22Rv1 (cell line): Measurements from ENCODE around the gene PARD3B.

Experiments used
- H3K27ac ChIP-seq: fragments of 450-650 bp; 2 replicates; pipeline ENCODE4 v1.5.1; 2017
- ZFX ChIP-seq: fragments of 450-650 bp; IDR thresholded peaks from 2 replicates; pipeline ENCODE4 v1.6.1; 2017; ENCODE audit warnings: antibody characterized with exemption, borderline replicate concordance
- TF ChIP-seq, protein P1 (sequence below): fragments of 450-650 bp; IDR thresholded peaks from 2 replicates; pipeline ENCODE4 v1.5.1; 2017; ENCODE audit warnings: mild to moderate bottlenecking

The PARD3B gene

DNA sequence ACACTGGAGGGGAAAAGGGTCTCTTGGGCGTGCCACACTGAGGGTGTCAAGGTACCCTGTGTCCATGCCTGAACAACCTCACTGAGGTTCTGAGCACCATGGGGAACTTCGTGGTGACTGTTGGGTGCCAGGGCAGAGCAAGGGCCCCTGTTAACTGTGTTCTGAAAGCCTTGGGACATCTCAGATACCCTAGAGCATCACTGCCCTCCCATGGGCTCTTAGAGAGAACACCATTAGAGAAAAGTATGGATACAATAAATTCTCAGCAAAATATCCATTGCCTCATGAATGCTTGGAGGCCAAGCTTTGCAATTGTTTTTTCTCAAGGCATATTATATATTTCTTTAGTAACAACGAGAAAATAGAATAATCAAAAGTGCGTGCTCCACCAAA, 648.6 kb downstream of the PARD3B start:
- TF ChIP-seq, protein P1, sequence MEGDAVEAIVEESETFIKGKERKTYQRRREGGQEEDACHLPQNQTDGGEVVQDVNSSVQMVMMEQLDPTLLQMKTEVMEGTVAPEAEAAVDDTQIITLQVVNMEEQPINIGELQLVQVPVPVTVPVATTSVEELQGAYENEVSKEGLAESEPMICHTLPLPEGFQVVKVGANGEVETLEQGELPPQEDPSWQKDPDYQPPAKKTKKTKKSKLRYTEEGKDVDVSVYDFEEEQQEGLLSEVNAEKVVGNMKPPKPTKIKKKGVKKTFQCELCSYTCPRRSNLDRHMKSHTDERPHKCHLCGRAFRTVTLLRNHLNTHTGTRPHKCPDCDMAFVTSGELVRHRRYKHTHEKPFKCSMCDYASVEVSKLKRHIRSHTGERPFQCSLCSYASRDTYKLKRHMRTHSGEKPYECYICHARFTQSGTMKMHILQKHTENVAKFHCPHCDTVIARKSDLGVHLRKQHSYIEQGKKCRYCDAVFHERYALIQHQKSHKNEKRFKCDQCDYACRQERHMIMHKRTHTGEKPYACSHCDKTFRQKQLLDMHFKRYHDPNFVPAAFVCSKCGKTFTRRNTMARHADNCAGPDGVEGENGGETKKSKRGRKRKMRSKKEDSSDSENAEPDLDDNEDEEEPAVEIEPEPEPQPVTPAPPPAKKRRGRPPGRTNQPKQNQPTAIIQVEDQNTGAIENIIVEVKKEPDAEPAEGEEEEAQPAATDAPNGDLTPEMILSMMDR = no peak
- TF ChIP-seq ZFX = no peak
- no peak overlapping the region for H3K27ac ChIP-seq

DNA sequence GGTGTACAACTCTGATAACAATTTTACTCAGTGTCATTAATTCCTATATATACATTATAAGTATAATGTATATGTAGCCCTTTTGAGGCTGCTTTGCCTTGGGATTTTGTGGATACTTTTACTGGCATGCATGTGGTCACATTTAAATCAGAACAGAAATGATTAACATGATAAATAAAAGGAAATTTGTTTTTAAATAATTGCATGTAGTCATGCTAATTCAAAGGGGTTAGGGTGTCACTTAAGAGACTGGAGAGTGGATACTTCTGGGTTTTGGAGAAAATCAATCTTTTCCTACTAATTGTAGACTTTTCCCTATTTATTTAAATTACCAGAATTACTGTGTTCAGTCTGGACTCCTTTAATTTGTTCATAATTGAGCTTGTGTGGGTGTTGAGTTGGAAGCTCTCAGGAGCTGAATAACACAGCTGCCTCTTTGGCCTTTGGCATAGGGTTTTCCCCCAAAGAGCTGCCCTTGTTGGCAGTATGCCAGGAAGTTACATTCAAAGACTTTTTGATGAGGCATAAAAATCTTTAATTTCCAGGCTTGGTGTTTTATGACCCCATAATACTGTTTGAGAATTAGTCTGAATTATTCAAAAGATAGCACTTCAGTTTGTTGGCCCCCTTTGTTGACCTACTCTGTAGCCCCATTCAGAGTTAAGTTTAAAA, 652.3 kb downstream of the PARD3B start:
- no peak overlapping the region for H3K27ac ChIP-seq
- no peak for TF ChIP-seq ZFX
- TF ChIP-seq, protein P1 = no peak

DNA sequence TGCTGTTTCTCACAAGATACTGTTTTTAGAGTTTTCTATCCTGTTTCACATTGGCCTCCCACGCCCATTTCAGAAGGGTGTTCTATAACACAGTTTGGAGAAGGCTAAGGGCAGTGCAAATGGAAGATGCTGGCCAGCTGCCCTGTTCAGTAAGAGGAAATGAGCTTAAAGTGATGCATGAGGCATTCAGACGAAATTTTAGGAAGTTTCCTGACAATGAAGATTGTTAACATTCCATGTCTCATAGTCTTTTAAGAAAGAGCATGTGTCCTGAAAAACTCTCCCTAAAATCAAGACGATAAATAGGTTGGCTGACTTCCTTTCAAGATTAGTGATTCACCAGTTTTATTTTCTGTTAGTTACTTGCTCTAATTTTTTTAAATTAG, 652.9 kb downstream of the PARD3B start:
- H3K27ac ChIP-seq = no peak overlapping the region
- TF ChIP-seq, protein P1 = no peak
- no peak for TF ChIP-seq ZFX

DNA sequence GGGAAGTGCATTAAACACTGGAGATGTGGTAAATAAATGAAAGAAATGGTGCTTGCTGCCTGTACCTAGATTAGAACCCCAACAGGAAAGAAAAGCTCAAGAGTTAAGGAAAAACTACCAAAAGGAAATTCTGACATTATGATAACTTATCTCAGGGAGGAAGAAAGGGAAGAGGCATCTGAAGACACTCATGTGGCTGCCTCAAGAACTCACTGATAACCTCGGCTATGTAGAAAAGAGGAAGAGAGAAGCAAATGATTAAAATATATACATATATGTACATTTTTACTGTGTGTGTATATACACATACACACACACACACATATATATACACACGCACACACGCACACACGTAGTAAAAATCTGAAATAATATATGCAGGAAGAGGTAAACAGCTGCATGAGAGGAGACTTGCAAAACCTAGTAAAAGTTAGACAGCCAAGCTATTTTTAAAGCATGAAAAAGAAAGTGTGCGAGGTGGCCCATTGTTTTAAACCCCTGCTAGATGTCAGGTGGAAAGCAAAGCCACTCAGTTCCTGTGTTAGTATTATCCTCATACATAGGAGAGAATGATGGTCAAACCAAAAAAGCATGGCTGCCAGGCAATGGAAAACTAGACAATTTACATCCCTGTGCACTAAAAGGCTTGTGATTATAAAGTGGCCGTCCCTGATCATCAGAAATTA, 654.0 kb downstream of the PARD3B start:
- no peak overlapping the region for H3K27ac ChIP-seq
- TF ChIP-seq, protein P1 = no peak
- TF ChIP-seq ZFX = no peak

DNA sequence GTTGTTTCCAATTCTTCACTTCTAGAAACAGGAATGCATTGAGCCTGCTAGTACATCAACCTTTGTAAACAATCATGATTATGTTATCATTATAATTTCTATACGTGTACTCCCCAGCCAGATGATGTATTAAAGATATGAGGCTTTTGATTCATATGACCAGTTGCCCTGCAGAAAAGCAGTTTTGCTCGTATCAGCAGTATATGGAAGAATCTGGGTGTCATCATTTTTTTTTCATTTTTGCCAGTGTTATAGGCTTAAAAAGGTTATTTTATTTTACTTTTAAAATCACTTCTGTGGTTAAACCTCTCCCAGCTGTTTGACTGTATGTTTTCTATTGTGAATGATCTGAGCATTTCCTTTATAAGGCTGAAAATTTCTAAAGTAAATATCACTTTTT, 665.2 kb downstream of the PARD3B start:
- TF ChIP-seq, protein P1 = no peak
- TF ChIP-seq ZFX = no peak

DNA sequence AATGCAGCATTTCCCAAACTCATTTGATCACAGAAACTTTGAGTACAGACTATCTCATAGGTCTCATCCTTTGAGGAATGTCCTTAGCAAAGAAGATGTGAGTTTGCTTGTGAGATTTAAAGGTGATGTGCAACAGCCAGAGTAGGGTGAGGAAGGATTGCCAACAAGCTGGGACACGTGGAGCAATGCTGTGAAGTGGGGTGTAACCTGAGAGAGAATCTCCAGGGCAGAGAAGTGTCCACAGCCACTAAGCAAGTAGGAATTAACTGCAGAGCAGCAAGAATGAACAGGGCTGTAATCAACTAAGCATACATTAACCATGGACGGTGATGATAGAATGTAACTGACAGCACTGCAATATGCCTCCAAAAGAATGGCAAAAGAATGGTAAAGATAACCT, 667.1 kb downstream of the PARD3B start:
- no peak overlapping the region for H3K27ac ChIP-seq
- TF ChIP-seq, protein P1 = no peak
- TF ChIP-seq ZFX = no peak

More for the DNA sequence above, 665.2 kb downstream of the PARD3B start:
- no peak overlapping the region for H3K27ac ChIP-seq

DNA sequence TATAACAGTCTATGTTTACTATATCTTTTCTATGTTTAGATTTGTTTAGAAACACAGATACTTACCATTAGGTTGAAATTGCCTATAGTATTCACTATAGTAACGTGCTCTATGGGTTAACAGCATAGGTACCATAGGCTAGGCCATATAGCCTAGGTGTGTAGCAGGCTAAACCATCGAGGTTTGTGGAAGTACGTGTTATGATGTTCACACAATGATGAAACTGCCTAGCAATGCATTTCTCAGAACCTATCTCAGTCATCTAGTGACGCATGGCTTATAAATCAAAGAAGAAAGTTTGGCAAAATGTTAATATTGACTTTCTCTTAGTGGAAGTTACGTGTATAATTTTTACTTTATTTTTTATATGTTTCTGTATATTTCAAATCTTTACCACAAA, 670.8 kb downstream of the PARD3B start:
- no peak overlapping the region for H3K27ac ChIP-seq
- TF ChIP-seq, protein P1 = no peak
- TF ChIP-seq ZFX = no peak
